Astrocyte of the hippocampus (primary cell): ENCODE measurements around the gene PRKCA.
"Not testable (repeated sequence)": the region's sequence is repeated elsewhere in the genome, so short reads cannot be mapped to it uniquely, and the experiment has no call there.

Source experiments
- DNase-seq: peaks from one replicate; pipeline ENCODE4 v3.0.0; 2011; ENCODE audit warnings: low read depth, low spot score

Gene PRKCA

GRCh38 chr17:66301864-66302741 lies at the start of gene PRKCA:
Gene PRKCA, plus strand, starts transcription at chr17:66302613.
- peak; percentile 93 for DNase-seq

- DNase-seq = not testable (repeated sequence)
These were observed 49.0 kb upstream of the PRKCA start for GRCh38 chr17:66253458-66253857.

GRCh38 chr17:66255112-66255511 lies 47.3 kb upstream of the PRKCA start:
- peak; percentile 85 for DNase-seq

- no peak for DNase-seq
These were observed 46.9 kb upstream of the PRKCA start for GRCh38 chr17:66255527-66255971.

GRCh38 chr17:66260275-66260674 lies 42.1 kb upstream of the PRKCA start:
- DNase-seq = no peak

GRCh38 chr17:66260688-66261087 lies 41.7 kb upstream of the PRKCA start:
- DNase-seq = no peak

GRCh38 chr17:66262767-66263166 lies 39.6 kb upstream of the PRKCA start:
- DNase-seq = no peak

GRCh38 chr17:66264696-66265095 lies 37.7 kb upstream of the PRKCA start:
- DNase-seq = no peak

- DNase-seq = peak; percentile 89
These were observed 34.0 kb upstream of the PRKCA start for GRCh38 chr17:66268247-66268927.

GRCh38 chr17:66270106-66270505 lies 32.3 kb upstream of the PRKCA start:
- no peak for DNase-seq

GRCh38 chr17:66271512-66271911 lies 30.9 kb upstream of the PRKCA start:
- no peak for DNase-seq

GRCh38 chr17:66272811-66273585 lies 29.4 kb upstream of the PRKCA start:
- DNase-seq = peak; percentile 73

- DNase-seq = no peak
These were observed 28.9 kb upstream of the PRKCA start for GRCh38 chr17:66273586-66273848.

GRCh38 chr17:66275651-66276050 lies 26.8 kb upstream of the PRKCA start:
- peak; percentile 95 for DNase-seq

- peak; percentile 32 for DNase-seq
These were observed 26.0 kb upstream of the PRKCA start for GRCh38 chr17:66276328-66276937.

- DNase-seq = no peak
These were observed 25.2 kb upstream of the PRKCA start for GRCh38 chr17:66277191-66277590.

GRCh38 chr17:66281661-66282369 lies 20.6 kb upstream of the PRKCA start:
- DNase-seq = peak; percentile 43

- no peak for DNase-seq
These were observed 19.0 kb upstream of the PRKCA start for GRCh38 chr17:66283296-66283934.

- DNase-seq = no peak
These were observed 18.4 kb upstream of the PRKCA start for GRCh38 chr17:66283971-66284370.

- DNase-seq = no peak
These were observed 17.3 kb upstream of the PRKCA start for GRCh38 chr17:66285149-66285548.

GRCh38 chr17:66287911-66288310 lies 14.5 kb upstream of the PRKCA start:
- no peak for DNase-seq
